ENCODE results near the gene ECSIT. TPM values are rescaled to one million over a fixed set of nuclear protein-coding genes. Genes with fewer than 3 reads are reported as not detected.
A peak's percentile ranks its signal among the peaks of the same experiment; 100 is the strongest.

ECSIT gene
- total RNA-seq, 3 donors from 2014 or later (not counting 1 experiment from before 2014, with no cell fraction given) = 23.6 to 24.5 (median 24.1) TPM

DNA sequence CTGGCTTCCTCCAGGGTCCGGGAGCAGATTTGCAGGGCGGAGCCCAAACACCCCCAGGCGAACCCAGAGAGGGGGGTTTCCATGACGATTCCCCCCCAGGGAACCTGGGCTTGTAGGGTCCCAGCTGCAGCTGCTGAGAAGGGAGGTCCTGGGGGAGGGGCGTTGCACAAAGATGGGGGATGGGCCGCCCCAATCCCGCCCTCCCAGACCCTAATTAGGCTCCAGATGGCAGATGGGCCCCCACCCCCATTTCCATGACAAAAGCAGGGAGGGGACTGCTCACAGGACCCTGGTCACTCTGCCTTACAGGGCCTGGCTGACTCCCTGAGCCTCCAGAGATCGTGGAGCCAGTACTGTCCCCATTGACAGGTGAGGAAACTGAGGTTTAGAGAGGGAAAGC lies 63.3 kb downstream of the ECSIT start:
- no peaks in the 10 kb centered on the region for H3K4me1 Mint-ChIP-seq
- H3K4me3 ChIP-seq (ENCODE audit: low read length) = no peak overlapping the region
- no peaks in the 10 kb centered on the region for H3K27me3 ChIP-seq (ENCODE audit: control insufficient read depth, insufficient read depth, low read length)
- no peak overlapping the region for H3K4me3 Mint-ChIP-seq
- no peaks in the 10 kb centered on the region for H3K36me3 Mint-ChIP-seq
- intact Hi-C loops (cut with micrococcal nuclease) = no loop called here
- peaks cover 0 to 1% of the 10 kb centered on the region in 2 donors for H3K27me3 Mint-ChIP-seq (ENCODE audit: low read depth in 2 of 2)
- ATAC-seq (no peak), DNase-seq (no peak)
- TF ChIP-seq, protein P1, sequence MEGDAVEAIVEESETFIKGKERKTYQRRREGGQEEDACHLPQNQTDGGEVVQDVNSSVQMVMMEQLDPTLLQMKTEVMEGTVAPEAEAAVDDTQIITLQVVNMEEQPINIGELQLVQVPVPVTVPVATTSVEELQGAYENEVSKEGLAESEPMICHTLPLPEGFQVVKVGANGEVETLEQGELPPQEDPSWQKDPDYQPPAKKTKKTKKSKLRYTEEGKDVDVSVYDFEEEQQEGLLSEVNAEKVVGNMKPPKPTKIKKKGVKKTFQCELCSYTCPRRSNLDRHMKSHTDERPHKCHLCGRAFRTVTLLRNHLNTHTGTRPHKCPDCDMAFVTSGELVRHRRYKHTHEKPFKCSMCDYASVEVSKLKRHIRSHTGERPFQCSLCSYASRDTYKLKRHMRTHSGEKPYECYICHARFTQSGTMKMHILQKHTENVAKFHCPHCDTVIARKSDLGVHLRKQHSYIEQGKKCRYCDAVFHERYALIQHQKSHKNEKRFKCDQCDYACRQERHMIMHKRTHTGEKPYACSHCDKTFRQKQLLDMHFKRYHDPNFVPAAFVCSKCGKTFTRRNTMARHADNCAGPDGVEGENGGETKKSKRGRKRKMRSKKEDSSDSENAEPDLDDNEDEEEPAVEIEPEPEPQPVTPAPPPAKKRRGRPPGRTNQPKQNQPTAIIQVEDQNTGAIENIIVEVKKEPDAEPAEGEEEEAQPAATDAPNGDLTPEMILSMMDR (IDR thresholded peaks at IDR 0.05) = no peak
- H3K27ac Mint-ChIP-seq = no peak overlapping the region
- H3K9me3 ChIP-seq (ENCODE audit: control insufficient read depth, insufficient read depth, low read length) = no peaks in the 10 kb centered on the region
- H3K27ac ChIP-seq (ENCODE audit: low read length) = no peak overlapping the region
- H3K36me3 ChIP-seq (ENCODE audit: control insufficient read depth, insufficient read depth, low read length) = no peaks in the 10 kb centered on the region
- H3K9me3 Mint-ChIP-seq = no peaks in the 10 kb centered on the region
- WGBS (ENCODE audit: insufficient coverage) = 49% methylated on average over 8 of the region's 8 CpGs
- no peaks in the 10 kb centered on the region for H3K4me1 ChIP-seq (ENCODE audit: control insufficient read depth, insufficient read depth, low read length)

DNA sequence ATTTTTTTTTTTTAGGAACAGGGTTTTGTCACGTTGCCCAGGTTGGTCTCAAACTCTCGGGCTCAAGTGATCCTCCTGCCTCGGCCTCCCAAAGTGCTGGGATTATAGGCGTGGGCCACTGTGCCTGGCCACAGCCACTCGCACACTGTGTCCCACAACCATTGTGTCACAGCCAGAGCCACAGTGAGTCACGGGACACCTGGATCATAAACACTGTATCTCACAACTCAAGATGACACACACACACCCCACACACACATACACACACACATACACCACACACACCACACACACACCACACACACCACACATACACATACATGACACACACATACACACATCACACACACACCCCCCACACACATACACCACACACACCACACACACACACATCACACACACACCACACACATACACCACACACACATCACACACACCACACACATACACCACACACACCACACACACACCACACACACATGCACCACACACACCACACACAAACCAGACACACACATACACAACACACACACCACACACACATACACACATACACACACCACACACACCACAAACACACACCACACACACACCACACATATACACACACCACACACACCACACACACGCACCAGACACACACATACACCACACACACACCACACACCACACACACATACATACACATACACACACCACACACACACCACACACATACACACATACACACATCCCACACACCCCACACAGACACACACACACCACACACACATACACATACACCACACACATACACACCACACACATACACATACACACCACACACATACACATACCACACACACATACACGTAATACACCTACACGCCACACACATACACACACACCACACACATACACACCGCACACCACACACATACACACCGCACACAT lies 64.3 kb downstream of the ECSIT start:
- Histone ChIP-seq H3K27ac (ENCODE audit: low read length) (no peak overlapping the region), H3K9me3 (ENCODE audit: control insufficient read depth, insufficient read depth, low read length) (no peaks in the 10 kb centered on the region), H3K27me3 (ENCODE audit: control insufficient read depth, insufficient read depth, low read length) (peaks cover 3% of the 10 kb centered on the region), H3K4me1 (ENCODE audit: control insufficient read depth, insufficient read depth, low read length) (no peaks in the 10 kb centered on the region), H3K36me3 (ENCODE audit: control insufficient read depth, insufficient read depth, low read length) (no peaks in the 10 kb centered on the region), H3K4me3 (ENCODE audit: low read length) (no peak overlapping the region)
- ATAC-seq (peak in 1 of 3 donors; percentile 32), DNase-seq (no peak)
- Mint-ChIP-seq H3K27ac (no peak overlapping the region), H3K27me3 (ENCODE audit: low read depth in 2 of 2) (peaks cover 0 to 5% of the 10 kb centered on the region in 2 donors), H3K4me1 (no peaks in the 10 kb centered on the region), H3K9me3 (no peaks in the 10 kb centered on the region), H3K4me3 (no peak overlapping the region), H3K36me3 (no peaks in the 10 kb centered on the region)
- intact Hi-C loops (cut with micrococcal nuclease) = no loop called here
- TF ChIP-seq, protein P1 (IDR thresholded peaks at IDR 0.05) = no peak
- 87% methylated on average over 11 of the region's 11 CpGs for WGBS (ENCODE audit: insufficient coverage)

DNA sequence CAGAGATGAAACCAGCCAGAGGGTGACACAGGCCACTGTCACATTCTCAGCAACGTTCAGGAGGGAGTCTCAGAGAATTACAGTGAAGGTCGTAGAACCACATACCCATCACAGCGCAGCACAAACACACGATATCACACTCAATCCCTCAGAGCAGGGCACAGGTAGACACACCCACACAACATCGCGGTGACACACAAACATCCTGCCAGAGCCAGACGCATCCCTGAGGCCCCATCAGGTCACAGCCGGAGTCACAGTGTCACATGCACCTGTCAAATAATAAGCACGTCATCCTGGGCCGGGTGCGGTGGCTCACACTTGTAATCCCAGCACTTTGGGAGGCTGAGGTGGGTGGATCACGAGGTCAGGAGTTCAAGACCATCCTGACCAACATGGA lies 65.5 kb downstream of the ECSIT start:
- TF ChIP-seq, protein P1 (IDR thresholded peaks at IDR 0.05) = no peak
- no peak for ATAC-seq
- 77% methylated on average over 12 of the region's 12 CpGs for WGBS (ENCODE audit: insufficient coverage)

More for the DNA sequence above, 65.5 kb downstream of the ECSIT start:
- Histone ChIP-seq H3K27me3 (ENCODE audit: control insufficient read depth, insufficient read depth, low read length) (peaks cover 3% of the 10 kb centered on the region), H3K4me1 (ENCODE audit: control insufficient read depth, insufficient read depth, low read length) (no peaks in the 10 kb centered on the region), H3K4me3 (ENCODE audit: low read length) (no peak overlapping the region), H3K9me3 (ENCODE audit: control insufficient read depth, insufficient read depth, low read length) (no peaks in the 10 kb centered on the region), H3K27ac (ENCODE audit: low read length) (no peak overlapping the region), H3K36me3 (ENCODE audit: control insufficient read depth, insufficient read depth, low read length) (no peaks in the 10 kb centered on the region)
- Mint-ChIP-seq H3K27ac (no peak overlapping the region), H3K27me3 (ENCODE audit: low read depth in 2 of 2) (peaks cover 0 to 5% of the 10 kb centered on the region in 2 donors), H3K9me3 (no peaks in the 10 kb centered on the region), H3K4me1 (no peaks in the 10 kb centered on the region), H3K36me3 (no peaks in the 10 kb centered on the region), H3K4me3 (no peak overlapping the region)
- DNase-seq = no peak
- intact Hi-C loops (cut with micrococcal nuclease) = no loop called here
